ENCODE results near the gene NMT1. TPM values are rescaled to one million over a fixed set of nuclear protein-coding genes. Genes with fewer than 3 reads are reported as not detected.

The NMT1 gene
- total and polyA plus RNA-seq, 2 of the 13 experiments (the other 11 are each of a cell fraction or from before 2014, with no cell fraction given): 75.7 to 142 TPM

- TF ChIP-seq, protein P1, sequence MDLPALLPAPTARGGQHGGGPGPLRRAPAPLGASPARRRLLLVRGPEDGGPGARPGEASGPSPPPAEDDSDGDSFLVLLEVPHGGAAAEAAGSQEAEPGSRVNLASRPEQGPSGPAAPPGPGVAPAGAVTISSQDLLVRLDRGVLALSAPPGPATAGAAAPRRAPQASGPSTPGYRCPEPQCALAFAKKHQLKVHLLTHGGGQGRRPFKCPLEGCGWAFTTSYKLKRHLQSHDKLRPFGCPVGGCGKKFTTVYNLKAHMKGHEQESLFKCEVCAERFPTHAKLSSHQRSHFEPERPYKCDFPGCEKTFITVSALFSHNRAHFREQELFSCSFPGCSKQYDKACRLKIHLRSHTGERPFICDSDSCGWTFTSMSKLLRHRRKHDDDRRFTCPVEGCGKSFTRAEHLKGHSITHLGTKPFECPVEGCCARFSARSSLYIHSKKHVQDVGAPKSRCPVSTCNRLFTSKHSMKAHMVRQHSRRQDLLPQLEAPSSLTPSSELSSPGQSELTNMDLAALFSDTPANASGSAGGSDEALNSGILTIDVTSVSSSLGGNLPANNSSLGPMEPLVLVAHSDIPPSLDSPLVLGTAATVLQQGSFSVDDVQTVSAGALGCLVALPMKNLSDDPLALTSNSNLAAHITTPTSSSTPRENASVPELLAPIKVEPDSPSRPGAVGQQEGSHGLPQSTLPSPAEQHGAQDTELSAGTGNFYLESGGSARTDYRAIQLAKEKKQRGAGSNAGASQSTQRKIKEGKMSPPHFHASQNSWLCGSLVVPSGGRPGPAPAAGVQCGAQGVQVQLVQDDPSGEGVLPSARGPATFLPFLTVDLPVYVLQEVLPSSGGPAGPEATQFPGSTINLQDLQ (CRISPR knock-in tag; IDR thresholded peaks at IDR 0.05): peak; percentile 10; the same call in 1 of the 2 replicates
- TF ChIP-seq NFIB (CRISPR knock-in tag; IDR thresholded peaks at IDR 0.05; ENCODE audit: borderline replicate concordance): no peak
- TF ChIP-seq ZNF639 (CRISPR knock-in tag; conservative IDR thresholded peaks at IDR 0.05): peak; percentile 91
- TF ChIP-seq RXRB (CRISPR knock-in tag; IDR thresholded peaks at IDR 0.05; ENCODE audit: borderline replicate concordance): peak; percentile 62; the same call in 1 of the 2 replicates
- no peak for TF ChIP-seq JUN (CRISPR knock-in tag; IDR thresholded peaks at IDR 0.05)
- peak; percentile 99 for TF ChIP-seq KDM5A (IDR thresholded peaks at IDR 0.05; ENCODE audit: borderline replicate concordance, low read length)
- TF ChIP-seq ZSCAN20 (CRISPR knock-in tag; IDR thresholded peaks at IDR 0.05; ENCODE audit: borderline replicate concordance): no peak
- TF ChIP-seq ZNF33B (CRISPR knock-in tag; IDR thresholded peaks at IDR 0.05): no peak
- TF ChIP-seq ZNF589 (CRISPR knock-in tag; conservative IDR thresholded peaks at IDR 0.05): no peak
- no peak for TF ChIP-seq NPAS2 (CRISPR knock-in tag; IDR thresholded peaks at IDR 0.05; ENCODE audit: borderline replicate concordance)
- peak; percentile 62 for TF ChIP-seq HNF4A (CRISPR knock-in tag; IDR thresholded peaks at IDR 0.05)
- TF ChIP-seq FOXC1 (CRISPR knock-in tag; IDR thresholded peaks at IDR 0.05; ENCODE audit: borderline replicate concordance): peak; percentile 21; the same call in 1 of the 2 replicates
- TF ChIP-seq ZNF816 (CRISPR knock-in tag; IDR thresholded peaks at IDR 0.05; ENCODE audit: borderline replicate concordance): peak; percentile 82
- peak; percentile 28; the same call in 1 of the 2 replicates for TF ChIP-seq GATA4 (IDR thresholded peaks at IDR 0.05; ENCODE audit: borderline replicate concordance, low read depth)
- TF ChIP-seq, protein P2, sequence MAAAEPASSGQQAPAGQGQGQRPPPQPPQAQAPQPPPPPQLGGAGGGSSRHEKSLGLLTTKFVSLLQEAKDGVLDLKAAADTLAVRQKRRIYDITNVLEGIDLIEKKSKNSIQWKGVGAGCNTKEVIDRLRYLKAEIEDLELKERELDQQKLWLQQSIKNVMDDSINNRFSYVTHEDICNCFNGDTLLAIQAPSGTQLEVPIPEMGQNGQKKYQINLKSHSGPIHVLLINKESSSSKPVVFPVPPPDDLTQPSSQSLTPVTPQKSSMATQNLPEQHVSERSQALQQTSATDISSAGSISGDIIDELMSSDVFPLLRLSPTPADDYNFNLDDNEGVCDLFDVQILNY (CRISPR knock-in tag; conservative IDR thresholded peaks at IDR 0.05): 0 out of 2 replicates have a peak, but pooled peaks have one; percentile 29
- TF ChIP-seq HINFP (CRISPR knock-in tag; IDR thresholded peaks at IDR 0.05; ENCODE audit: low read depth): no peak
- peak; percentile 93 for TF ChIP-seq ZNF580 (CRISPR knock-in tag; IDR thresholded peaks at IDR 0.05; ENCODE audit: borderline replicate concordance, low read depth)
- TF ChIP-seq HNF4G (IDR thresholded peaks at IDR 0.05; ENCODE audit: borderline replicate concordance, low read depth, low read length): no peak; the same call in 1 of the 2 replicates
- 0 out of 2 replicates have a peak, but pooled peaks have one; percentile 31 for TF ChIP-seq HNF4G (CRISPR knock-in tag; IDR thresholded peaks at IDR 0.05; ENCODE audit: borderline replicate concordance, low read depth)
- TF ChIP-seq ZNF75D (CRISPR knock-in tag; IDR thresholded peaks at IDR 0.05; ENCODE audit: borderline replicate concordance): peak; percentile 86; the same call in 1 of the 2 replicates
- TF ChIP-seq, protein P3, sequence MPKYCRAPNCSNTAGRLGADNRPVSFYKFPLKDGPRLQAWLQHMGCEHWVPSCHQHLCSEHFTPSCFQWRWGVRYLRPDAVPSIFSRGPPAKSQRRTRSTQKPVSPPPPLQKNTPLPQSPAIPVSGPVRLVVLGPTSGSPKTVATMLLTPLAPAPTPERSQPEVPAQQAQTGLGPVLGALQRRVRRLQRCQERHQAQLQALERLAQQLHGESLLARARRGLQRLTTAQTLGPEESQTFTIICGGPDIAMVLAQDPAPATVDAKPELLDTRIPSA (CRISPR knock-in tag; IDR thresholded peaks at IDR 0.05; ENCODE audit: borderline replicate concordance): no peak
These were observed at the start of gene NMT1 (continued) for GRCh38 chr17:45060797-45061605.

All from HepG2 (cell line).